Measurements from ENCODE around the gene ASB11. TPM values are rescaled to one million over a fixed set of nuclear protein-coding genes. Genes with fewer than 3 reads are reported as not detected.

ASB11 gene
- total RNA-seq, 1 experiment from 2014 or later: not detected

GRCh38 chrX:15328131-15328530 is 12.7 kb upstream of the ASB11 start:
- H3K27ac ChIP-seq (ENCODE audit: insufficient read length, low read depth, low read length): no peak overlapping the region
- no peaks in the 10 kb centered on the region for H3K79me2 ChIP-seq (ENCODE audit: insufficient read depth, low read length)
- H3K4ac ChIP-seq (ENCODE audit: low read depth, low read length): no peak overlapping the region
- no peaks in the 10 kb centered on the region for H3K23me2 ChIP-seq (ENCODE audit: insufficient read length, low read depth, low read length, poor library complexity, severe bottlenecking)
- H3K9me3 Mint-ChIP-seq: peaks cover 2 to 3% of the 10 kb centered on the region in 2 experiments; a peak in 3 of 5 replicates
- H3K18ac ChIP-seq (ENCODE audit: insufficient read length, low read depth, low read length): no peak overlapping the region
- H4K8ac ChIP-seq (replicated peaks; ENCODE audit: insufficient read length, low read depth, low read length): no peak overlapping the region
- H2AK5ac ChIP-seq (ENCODE audit: insufficient read length, low read length): no peak overlapping the region
- H3K4me3 Mint-ChIP-seq: no peak overlapping the region
- H2BK15ac ChIP-seq (ENCODE audit: low read depth, low read length): no peak overlapping the region
- H3K23ac ChIP-seq (ENCODE audit: insufficient read length, low read depth, low read length): no peak overlapping the region
- H4K91ac ChIP-seq (ENCODE audit: insufficient read length, low read depth, low read length): no peak overlapping the region
- no peak overlapping the region for H2BK12ac ChIP-seq (ENCODE audit: insufficient read length, low read depth, low read length)
- no peaks in the 10 kb centered on the region for H3K79me1 ChIP-seq (ENCODE audit: insufficient read depth, low read depth, low read length, poor library complexity, severe bottlenecking)
- TF ChIP-seq CTCF (conservative IDR thresholded peaks at IDR 0.05): no peak
- no peak overlapping the region for H3K9ac ChIP-seq (ENCODE audit: extremely low read depth, insufficient read length, low read length)
- no peaks in the 10 kb centered on the region for H3K27me3 ChIP-seq (ENCODE audit: insufficient read depth, low read length)
- H3K27ac Mint-ChIP-seq: no peak overlapping the region
- no peak overlapping the region for H4K5ac ChIP-seq (ENCODE audit: insufficient read length, low read depth, low read length)
- H2BK20ac ChIP-seq (ENCODE audit: low read depth, low read length, poor library complexity, severe bottlenecking): no peak overlapping the region
- H3K9me3 ChIP-seq (ENCODE audit: control insufficient read depth, low read depth, low read length): no peaks in the 10 kb centered on the region
- no peak overlapping the region for H3K4me2 ChIP-seq (ENCODE audit: insufficient read depth, insufficient read length, low read length)
- no peak overlapping the region for H2AFZ ChIP-seq (ENCODE audit: low read length)
- H3T11ph ChIP-seq (ENCODE audit: low read length): no peak overlapping the region
- no CpG with 5 or more reads among the region's 3 CpGs for WGBS (ENCODE audit: extremely low coverage, insufficient read length, low lambda C conversion rate)
- no peak for DNase-seq
- H3K27me3 Mint-ChIP-seq (ENCODE audit: low read depth): no peaks in the 10 kb centered on the region
- no peak overlapping the region for H3K14ac ChIP-seq (ENCODE audit: insufficient read depth, low read length)
- H3K56ac ChIP-seq (ENCODE audit: insufficient read length, low read depth, low read length): no peak overlapping the region
- peaks cover 0 to 38% (median 14%) of the 10 kb centered on the region in 3 experiments; a peak in 5 of 7 replicates for H3K36me3 Mint-ChIP-seq (ENCODE audit: insufficient read depth in 1 of 3, low read depth in 3 of 3)
- no peaks in the 10 kb centered on the region for H3K4me1 ChIP-seq (ENCODE audit: insufficient read depth, low read length)
- no peaks in the 10 kb centered on the region for H4K20me1 ChIP-seq (ENCODE audit: control insufficient read depth, insufficient read depth, insufficient read length)
- no peaks in the 10 kb centered on the region for H3K4me1 Mint-ChIP-seq
- H2BK5ac ChIP-seq (ENCODE audit: insufficient read length, low read length): no peak overlapping the region
- no peak overlapping the region for H2BK120ac ChIP-seq (ENCODE audit: low read depth, low read length, poor library complexity, severe bottlenecking)

Measured in H9 (cell line).